Thoracic aorta (tissue), 2 donors: ENCODE results near the gene CAMK2D. TPM values are rescaled to one million over a fixed set of nuclear protein-coding genes. Genes with fewer than 3 reads are reported as not detected.
A peak's percentile ranks its signal among the peaks of the same experiment; 100 is the strongest.

Experiments used
- ATAC-seq: fragments of 150-250 bp; one replicate; pipeline ENCODE4 v1.8.0; 2017; ENCODE audit warnings: low read depth; ENCODE audit not compliant: insufficient number of reproducible peaks, low FRiP score
- DNase-seq: peaks from one replicate; pipeline ENCODE4 v3.0.0-alpha.2; 2020; ENCODE audit warnings: low spot score
- H3K27ac ChIP-seq, 2 donors: fragments of 200-600 bp; sonication (generic); 1 replicate in 1 of 2; 2 replicates in 1 of 2; pipeline ENCODE4 v1.5.1; 2016; ENCODE audit warnings: mild to moderate bottlenecking in 2 of 2, moderate library complexity in 2 of 2
- H3K27me3 ChIP-seq: fragments of 200-600 bp; sonication (generic); replicated peaks from 2 replicates; pipeline ENCODE4 v1.6.0; 2016; ENCODE audit warnings: mild to moderate bottlenecking; ENCODE audit not compliant: insufficient read depth
- H3K36me3 ChIP-seq: fragments of 200-600 bp; sonication (generic); one replicate; pipeline ENCODE4 v1.5.1; 2016
- H3K4me1 ChIP-seq, 2 donors: fragments of 200-600 bp; sonication (generic); 1 replicate in 1 of 2; 2 replicates in 1 of 2; pipeline versions ENCODE4 v1.5.1 to v1.6.0; 2016; ENCODE audit warnings: low read depth in 2 of 2, mild to moderate bottlenecking in 1 of 2; ENCODE audit not compliant: control insufficient read depth in 1 of 2
- H3K4me3 ChIP-seq: fragments of 200-600 bp; sonication (generic); 2 replicates; pipeline ENCODE4 v1.5.1; 2016; ENCODE audit warnings: mild to moderate bottlenecking
- H3K9me3 ChIP-seq: fragments of 200-600 bp; sonication (generic); 2 replicates; pipeline ENCODE4 v1.5.1; 2016
- CTCF ChIP-seq: fragments of 200-600 bp; sonication (generic); IDR thresholded peaks from one replicate; pipeline ENCODE4 v1.5.1; 2019; ENCODE audit warnings: antibody characterized with exemption
- total RNA-seq, 2 donors: library from RNA; depleted of rRNA; stranded (reverse); fragments of >200 nt; gene quantifications; one replicate each; pipeline versions ENCODE4 v1.1.0 to v1.2.3, GENCODE V29; 2016

Gene CAMK2D
- total RNA-seq, 2 donors from 2014 or later, result 50.6 to 70.1 TPM

GRCh38 chr4:113760094-113760794, 1.3 kb downstream of the CAMK2D start:
- H3K9me3 ChIP-seq, result no peaks in the 10 kb centered on the region

GRCh38 chr4:113759696-113760093, 1.8 kb downstream of the CAMK2D start:
- H3K9me3 ChIP-seq, result no peaks in the 10 kb centered on the region
- no peak for TF ChIP-seq CTCF
- H3K4me1 ChIP-seq, result peaks cover 30 to 46% of the 10 kb centered on the region in 2 donors
- ATAC-seq, result no peak
- no peaks in the 10 kb centered on the region for H3K27me3 ChIP-seq
- peak overlapping the region; percentile 94 to 100 for H3K27ac ChIP-seq
- DNase-seq, result no peak
- H3K4me3 ChIP-seq, result peak overlapping the region; percentile 93
- H3K36me3 ChIP-seq, result no peaks in the 10 kb centered on the region

More at GRCh38 chr4:113760094-113760794, 1.3 kb downstream of the CAMK2D start:
- DNase-seq (no peak), ATAC-seq (no peak)
- Histone ChIP-seq H3K4me1 (peaks cover 30 to 45% of the 10 kb centered on the region in 2 donors), H3K36me3 (no peaks in the 10 kb centered on the region), H3K4me3 (peak overlapping the region; percentile 93), H3K27me3 (no peaks in the 10 kb centered on the region), H3K27ac (peak overlapping the region; percentile 94 to 100)
- no peak for TF ChIP-seq CTCF

- ATAC-seq (no peak), DNase-seq (no peak)
- Histone ChIP-seq H3K36me3 (no peaks in the 10 kb centered on the region), H3K27ac (peak overlapping the region; percentile 4 to 9), H3K27me3 (no peaks in the 10 kb centered on the region), H3K4me1 (peaks cover 34 to 46% of the 10 kb centered on the region in 2 donors), H3K9me3 (no peaks in the 10 kb centered on the region), H3K4me3 (peak overlapping the region; percentile 93)
- TF ChIP-seq CTCF, result no peak
These were observed 3.2 kb downstream of the CAMK2D start for GRCh38 chr4:113758372-113758771.

- Histone ChIP-seq H3K4me1 (peaks cover 34 to 46% of the 10 kb centered on the region in 2 donors), H3K27ac (peak overlapping the region; percentile 4 to 9)
These were observed 4.1 kb downstream of the CAMK2D start for GRCh38 chr4:113757486-113757885.

GRCh38 chr4:113756005-113756410, 5.5 kb downstream of the CAMK2D start:
- H3K9me3 ChIP-seq, result no peaks in the 10 kb centered on the region
- H3K36me3 ChIP-seq, result no peaks in the 10 kb centered on the region
- no peak for ATAC-seq
- H3K4me1 ChIP-seq, result peaks cover 34 to 46% of the 10 kb centered on the region in 2 donors
- H3K27ac ChIP-seq, result peak overlapping the region in 1 of 2 donors; percentile 17
- no peak for TF ChIP-seq CTCF
- no peaks in the 10 kb centered on the region for H3K27me3 ChIP-seq
- H3K4me3 ChIP-seq, result peak overlapping the region; percentile 6
- DNase-seq, result no peak

More at GRCh38 chr4:113757486-113757885, 4.1 kb downstream of the CAMK2D start:
- no peaks in the 10 kb centered on the region for H3K27me3 ChIP-seq
- no peak for TF ChIP-seq CTCF
- no peaks in the 10 kb centered on the region for H3K36me3 ChIP-seq
- no peaks in the 10 kb centered on the region for H3K9me3 ChIP-seq
- H3K4me3 ChIP-seq, result peak overlapping the region; percentile 16
- DNase-seq (no peak), ATAC-seq (no peak)
